ENCODE data around the gene ZNF783.
"Not testable (repeated sequence)": the region's sequence is repeated elsewhere in the genome, so short reads cannot be mapped to it uniquely, and the experiment has no call there.

Gene ZNF783

GRCh38 chr7:149254181-149254858, 7.7 kb upstream of the ZNF783 start:
- Histone ChIP-seq H3K9me3 (no peaks in the 10 kb centered on the region), H3K4me3 (no peak overlapping the region), H3K4me1 (no peaks in the 10 kb centered on the region), H3K27me3 (no peaks in the 10 kb centered on the region), H3K4me2 (no peak overlapping the region), H3K36me3 (peaks cover 70% of the 10 kb centered on the region), H3K27ac (no peak overlapping the region), H4K20me1 (peaks cover 16% of the 10 kb centered on the region), H3K9ac (no peak overlapping the region)
- no peak for TF ChIP-seq Cebpa-rat (IDR thresholded peaks at IDR 0.05)

- Histone ChIP-seq H3K27me3 (no peaks in the 10 kb centered on the region), H3K4me3 (no peak overlapping the region), H3K36me3 (peaks cover 62% of the 10 kb centered on the region), H3K9me3 (no peaks in the 10 kb centered on the region), H3K4me2 (no peak overlapping the region), H3K4me1 (no peaks in the 10 kb centered on the region), H4K20me1 (peaks cover 11% of the 10 kb centered on the region; the same call in 1 of the 2 replicates), H3K9ac (no peak overlapping the region), H3K27ac (no peak overlapping the region)
- no peak for TF ChIP-seq Cebpa-rat (IDR thresholded peaks at IDR 0.05)
Observed at GRCh38 chr7:149255174-149255573, 6.8 kb upstream of the ZNF783 start.

- Histone ChIP-seq H4K20me1 (peaks cover 11% of the 10 kb centered on the region; the same call in 1 of the 2 replicates), H3K4me1 (peaks cover 5% of the 10 kb centered on the region; the same call in 1 of the 2 replicates), H3K4me2 (no peak overlapping the region), H3K36me3 (peaks cover 48% of the 10 kb centered on the region), H3K9me3 (no peaks in the 10 kb centered on the region), H3K27me3 (no peaks in the 10 kb centered on the region), H3K9ac (no peak overlapping the region), H3K27ac (no peak overlapping the region), H3K4me3 (no peak overlapping the region)
- TF ChIP-seq Cebpa-rat (IDR thresholded peaks at IDR 0.05), result no peak
Observed at GRCh38 chr7:149256568-149256967, 5.4 kb upstream of the ZNF783 start.

- TF ChIP-seq Cebpa-rat (IDR thresholded peaks at IDR 0.05), result no peak
- H3K27ac ChIP-seq, result no peak overlapping the region
- no peak overlapping the region for H3K4me2 ChIP-seq
- H4K20me1 ChIP-seq, result peaks cover 11% of the 10 kb centered on the region; the same call in 1 of the 2 replicates
- H3K4me3 ChIP-seq, result no peak overlapping the region
- no peaks in the 10 kb centered on the region for H3K27me3 ChIP-seq
- peaks cover 42% of the 10 kb centered on the region for H3K36me3 ChIP-seq
- no peaks in the 10 kb centered on the region for H3K9me3 ChIP-seq
- no peak overlapping the region for H3K9ac ChIP-seq
- H3K4me1 ChIP-seq, result peaks cover 6% of the 10 kb centered on the region
Observed at GRCh38 chr7:149257146-149257545, 4.8 kb upstream of the ZNF783 start.

GRCh38 chr7:149261316-149261828, 624 bp upstream of the ZNF783 start:
- Histone ChIP-seq H3K27ac (peak overlapping the region; percentile 89), H3K4me2 (peak overlapping the region; percentile 94), H3K9me3 (no peaks in the 10 kb centered on the region), H3K4me3 (peak overlapping the region; percentile 70), H3K4me1 (peaks cover 24% of the 10 kb centered on the region), H4K20me1 (peaks cover 8% of the 10 kb centered on the region; the same call in 1 of the 2 replicates), H3K36me3 (peaks cover 14% of the 10 kb centered on the region), H3K27me3 (no peaks in the 10 kb centered on the region), H3K9ac (peak overlapping the region; percentile 80)
- TF ChIP-seq Cebpa-rat (IDR thresholded peaks at IDR 0.05), result no peak

- H4K20me1 ChIP-seq, result peaks cover 8% of the 10 kb centered on the region; the same call in 1 of the 2 replicates
- no peak for TF ChIP-seq Cebpa-rat (IDR thresholded peaks at IDR 0.05)
- H3K27ac ChIP-seq, result no peak overlapping the region
- H3K4me3 ChIP-seq, result no peak overlapping the region
- H3K4me1 ChIP-seq, result peaks cover 20% of the 10 kb centered on the region
- H3K9me3 ChIP-seq, result no peaks in the 10 kb centered on the region
- peaks cover 57% of the 10 kb centered on the region for H3K36me3 ChIP-seq
- no peak overlapping the region for H3K9ac ChIP-seq
- H3K4me2 ChIP-seq, result no peak overlapping the region
- no peaks in the 10 kb centered on the region for H3K27me3 ChIP-seq
Observed at GRCh38 chr7:149266451-149266850, 4.5 kb downstream of the ZNF783 start.

- Histone ChIP-seq H4K20me1 (peaks cover 8% of the 10 kb centered on the region; the same call in 1 of the 2 replicates), H3K36me3 (peaks cover 64% of the 10 kb centered on the region), H3K9me3 (no peaks in the 10 kb centered on the region), H3K27ac (no peak overlapping the region), H3K4me3 (no peak overlapping the region), H3K4me1 (peaks cover 12% of the 10 kb centered on the region), H3K9ac (no peak overlapping the region), H3K27me3 (no peaks in the 10 kb centered on the region), H3K4me2 (no peak overlapping the region)
- no peak for TF ChIP-seq Cebpa-rat (IDR thresholded peaks at IDR 0.05)
Observed at GRCh38 chr7:149267733-149268132, 5.7 kb downstream of the ZNF783 start.

GRCh38 chr7:149274424-149274823, 12.4 kb downstream of the ZNF783 start:
- H3K27me3 ChIP-seq, H3K9me3 ChIP-seq, H4K20me1 ChIP-seq, H3K4me3 ChIP-seq, H3K27ac ChIP-seq, H3K4me1 ChIP-seq, H3K4me2 ChIP-seq, H3K9ac ChIP-seq: not testable (repeated sequence)
- peaks cover 79% of the 10 kb centered on the region for H3K36me3 ChIP-seq

- Histone ChIP-seq H3K4me2 (no peak overlapping the region), H3K4me3 (no peak overlapping the region), H3K36me3 (peaks cover 87% of the 10 kb centered on the region), H3K4me1 (no peaks in the 10 kb centered on the region), H3K9me3 (no peaks in the 10 kb centered on the region; the same call in none of the 2 replicates), H3K27ac (no peak overlapping the region), H4K20me1 (no peaks in the 10 kb centered on the region; the same call in 1 of the 2 replicates), H3K27me3 (no peaks in the 10 kb centered on the region), H3K9ac (no peak overlapping the region)
- TF ChIP-seq Cebpa-rat (IDR thresholded peaks at IDR 0.05), result no peak
Observed at GRCh38 chr7:149277871-149278270, 15.9 kb downstream of the ZNF783 start.

GRCh38 chr7:149278396-149278795, 16.4 kb downstream of the ZNF783 start:
- Histone ChIP-seq H3K27me3 (no peaks in the 10 kb centered on the region), H3K4me1 (no peaks in the 10 kb centered on the region), H3K4me2 (no peak overlapping the region), H3K27ac (no peak overlapping the region), H4K20me1 (no peaks in the 10 kb centered on the region; the same call in 1 of the 2 replicates), H3K36me3 (peaks cover 82% of the 10 kb centered on the region), H3K4me3 (no peak overlapping the region), H3K9ac (no peak overlapping the region), H3K9me3 (no peaks in the 10 kb centered on the region; the same call in none of the 2 replicates)
- no peak for TF ChIP-seq Cebpa-rat (IDR thresholded peaks at IDR 0.05)
